H1 (cell line): ENCODE data around the gene MYLK4. TPM values are rescaled to one million over a fixed set of nuclear protein-coding genes. Genes with fewer than 3 reads are reported as not detected.

ENCODE experiments used
- CTCF ChIA-PET: fragments of 300-600 bp; sonication (Branson Sonifier 250); formaldehyde crosslinking; loops from one replicate; lab custom pipeline; 2021; ENCODE audit not compliant: partially characterized antibody; lab: Charles Lee
- POLR2A ChIA-PET: fragments of 300-600 bp; sonication (Branson Sonifier 250); formaldehyde crosslinking; loops from one replicate; lab custom pipeline; 2021; ENCODE audit warnings: inconsistent platforms; ENCODE audit not compliant: partially characterized antibody; lab: Charles Lee
- DNase-seq, 2 experiments: peaks; one replicate each; pipeline versions ENCODE4 v3.0.0 to v3.0.0-alpha.2; 2010 to 2022; ENCODE audit warnings: low spot score in 2 of 2, low read depth in 1 of 2, mixed read lengths in 1 of 2
- FAIRE-seq: peaks from 2 replicates; lab custom pipeline; 2011; peaks lifted over from hg19 to GRCh38; lab: Jason Lieb, UNC
- H2AFZ ChIP-seq: 2 replicates; pipeline ENCODE4 v1.8.1; 2012; ENCODE audit warnings: low read length, inconsistent platforms
- H2AK5ac ChIP-seq: 2 replicates; pipeline ENCODE4 v1.6.1; 2013; ENCODE audit warnings: low read depth, low read length
- H2BK120ac ChIP-seq: replicated peaks from 2 replicates; pipeline ENCODE3; 2013; ENCODE audit warnings: low read depth, low read length, inconsistent platforms
- H2BK12ac ChIP-seq: 2 replicates; pipeline ENCODE4 v1.6.1; 2013; ENCODE audit warnings: low read depth, low read length
- H2BK15ac ChIP-seq: 2 replicates; pipeline ENCODE4 v1.6.1; 2013; ENCODE audit warnings: low read length
- H2BK20ac ChIP-seq: 2 replicates; pipeline ENCODE4 v1.6.1; 2013; ENCODE audit warnings: low read length
- H2BK5ac ChIP-seq: 2 replicates; pipeline ENCODE4 v1.6.1; 2013; ENCODE audit warnings: low read depth, low read length
- H3K14ac ChIP-seq: 2 replicates; pipeline ENCODE4 v1.6.1; 2013; ENCODE audit warnings: inconsistent platforms; ENCODE audit not compliant: insufficient read length
- H3K18ac ChIP-seq: 2 replicates; pipeline ENCODE4 v1.6.1; 2013; ENCODE audit warnings: low read length; ENCODE audit errors: extremely low read depth
- H3K23ac ChIP-seq: 2 replicates; pipeline ENCODE4 v1.6.1; 2013; ENCODE audit warnings: inconsistent platforms; ENCODE audit not compliant: insufficient read length
- H3K23me2 ChIP-seq: 2 replicates; pipeline ENCODE4 v1.6.1; 2013; ENCODE audit warnings: low read depth, low read length
- H3K27ac ChIP-seq: 2 replicates; pipeline ENCODE4 v1.6.1; 2011; ENCODE audit warnings: low read depth, low read length, inconsistent platforms
- H3K27me3 ChIP-seq, 4 experiments: replicated peaks in 1 of 4; 1 replicate in 1 of 4; 2 replicates in 3 of 4; pipeline versions ENCODE4 v1.6.1 to v1.8.1; 2011 to 2013; ENCODE audit warnings: low read length in 3 of 4, mild to moderate bottlenecking in 3 of 4, inconsistent platforms in 2 of 4, mixed read lengths in 2 of 4, moderate library complexity in 1 of 4; ENCODE audit not compliant: control insufficient read depth in 3 of 4, insufficient read depth in 3 of 4; ENCODE audit errors: extremely low read depth in 1 of 4
- H3K36me3 ChIP-seq, 4 experiments: 2 replicates each; pipeline versions ENCODE4 v1.6.1 to v1.8.1; 2011 to 2013; ENCODE audit warnings: mild to moderate bottlenecking in 4 of 4, low read length in 3 of 4, moderate library complexity in 2 of 4, control low read depth in 1 of 4, inconsistent platforms in 1 of 4; ENCODE audit not compliant: insufficient read depth in 4 of 4, control insufficient read depth in 2 of 4
- H3K4ac ChIP-seq: replicated peaks from 2 replicates; pipeline ENCODE3; 2013; ENCODE audit warnings: low read length, low read depth, mixed read lengths, inconsistent platforms; ENCODE audit not compliant: insufficient read length
- H3K4me1 ChIP-seq, 4 experiments: replicated peaks in 1 of 4; 1 replicate in 1 of 4; 2 replicates in 3 of 4; pipeline versions ENCODE4 v1.6.1 to v1.8.1; 2011 to 2013; ENCODE audit warnings: low read length in 3 of 4, inconsistent platforms in 2 of 4, mixed read lengths in 1 of 4; ENCODE audit not compliant: insufficient read depth in 4 of 4, control insufficient read depth in 3 of 4
- H3K4me2 ChIP-seq, 2 experiments: 2 replicates each; pipeline versions ENCODE4 v1.6.1 to v1.8.1; 2011 to 2013; ENCODE audit warnings: low read depth in 2 of 2, low read length in 2 of 2, control low read depth in 1 of 2, inconsistent platforms in 1 of 2, mild to moderate bottlenecking in 1 of 2; ENCODE audit not compliant: insufficient read depth in 1 of 2
- H3K4me3 ChIP-seq, 4 experiments: fragments of 200-600, 300-600 bp in 1 of 4; sonication (generic), shearing (Covaris generic), sonication (Bioruptor Twin) in 1 of 4; 2 replicates each; pipeline versions ENCODE4 v1.5.1 to v1.8.1; 2011 to 2016; ENCODE audit warnings: low read length in 4 of 4, low read depth in 3 of 4, control low read depth in 2 of 4, inconsistent platforms in 2 of 4, mild to moderate bottlenecking in 2 of 4, mixed read lengths in 1 of 4, moderate library complexity in 1 of 4; ENCODE audit not compliant: insufficient read depth in 2 of 4; ENCODE audit errors: extremely low read depth in 1 of 4
- H3K56ac ChIP-seq: replicated peaks from 2 replicates; pipeline ENCODE3; 2013; ENCODE audit warnings: low read depth, mild to moderate bottlenecking, mixed read lengths, low read length, inconsistent platforms; ENCODE audit not compliant: insufficient read length
- H3K79me1 ChIP-seq: 2 replicates; pipeline ENCODE4 v1.6.1; 2013; ENCODE audit warnings: low read depth, low read length, control low read depth
- H3K79me2 ChIP-seq, 2 experiments: 2 replicates each; pipeline versions ENCODE4 v1.6.1 to v1.8.1; 2012 to 2013; ENCODE audit warnings: low read length in 2 of 2, mild to moderate bottlenecking in 2 of 2, inconsistent platforms in 1 of 2; ENCODE audit not compliant: insufficient read depth in 2 of 2, control insufficient read depth in 1 of 2
- H3K9ac ChIP-seq, 4 experiments: replicated peaks in 1 of 4; 1 replicate in 1 of 4; 2 replicates in 3 of 4; pipeline versions ENCODE4 v1.6.1 to v1.8.1; 2011 to 2013; ENCODE audit warnings: low read depth in 3 of 4, low read length in 3 of 4, control low read depth in 2 of 4, mild to moderate bottlenecking in 2 of 4, moderate library complexity in 2 of 4, inconsistent platforms in 1 of 4; ENCODE audit errors: extremely low read depth in 1 of 4
- H3K9me3 ChIP-seq, 2 experiments: 2 replicates each; pipeline versions ENCODE4 v1.6.1 to v1.8.1; 2012 to 2013; ENCODE audit warnings: mild to moderate bottlenecking in 2 of 2, moderate library complexity in 2 of 2, control low read depth in 1 of 2, inconsistent platforms in 1 of 2, low read depth in 1 of 2, low read length in 1 of 2, mixed read lengths in 1 of 2; ENCODE audit not compliant: insufficient read depth in 2 of 2
- H4K20me1 ChIP-seq, 2 experiments: replicated peaks in 1 of 2; 2 replicates each; pipeline versions ENCODE3 to v1.8.1; 2011 to 2013; ENCODE audit warnings: inconsistent platforms in 2 of 2, low read length in 2 of 2, mild to moderate bottlenecking in 1 of 2; ENCODE audit not compliant: insufficient read depth in 2 of 2, control insufficient read depth in 1 of 2
- H4K5ac ChIP-seq: 2 replicates; pipeline ENCODE4 v1.6.1; 2013; ENCODE audit warnings: low read length, low read depth, mixed read lengths, inconsistent platforms; ENCODE audit not compliant: insufficient read length
- H4K8ac ChIP-seq: 2 replicates; pipeline ENCODE4 v1.8.0; 2013; ENCODE audit warnings: mild to moderate bottlenecking, moderate library complexity, low read length, inconsistent platforms; ENCODE audit not compliant: insufficient read depth; ENCODE audit errors: extremely low read depth
- H4K91ac ChIP-seq: replicated peaks from 2 replicates; pipeline ENCODE3; 2013; ENCODE audit warnings: low read length, mixed read lengths, inconsistent platforms; ENCODE audit not compliant: insufficient read length
- ATF2 ChIP-seq: IDR thresholded peaks from 2 replicates; pipeline ENCODE4 v1.6.1; 2012; ENCODE audit warnings: low read length, inconsistent platforms
- CBX8 ChIP-seq: fragments of 300-800, 300-1000 bp; sonication (generic); IDR thresholded peaks from 2 replicates; pipeline ENCODE4 v1.7.1; 2016; ENCODE audit warnings: low read depth, low read length, borderline replicate concordance
- FOSL1 ChIP-seq: IDR thresholded peaks from 2 replicates; pipeline ENCODE4 v1.6.1; 2011; ENCODE audit warnings: mild to moderate bottlenecking, low read depth, low read length, moderate library complexity; ENCODE audit not compliant: insufficient read depth
- GABPA ChIP-seq: IDR thresholded peaks from 2 replicates; pipeline ENCODE4 v1.6.1; 2011; ENCODE audit warnings: mild to moderate bottlenecking, low read length, moderate library complexity, borderline replicate concordance; ENCODE audit not compliant: insufficient read depth
- HDAC6 ChIP-seq: IDR thresholded peaks from one replicate; pipeline ENCODE4 v1.7.1; 2012; ENCODE audit warnings: low read depth, mild to moderate bottlenecking, inconsistent platforms, low read length, moderate library complexity
- RAD21 ChIP-seq, 2 experiments: IDR thresholded peaks in 1 of 2; conservative IDR thresholded peaks in 1 of 2; 2 replicates each; pipeline ENCODE4 v1.6.1; 2011; ENCODE audit warnings: low read depth in 2 of 2, low read length in 2 of 2, improper control_type of control experiment in 1 of 2, inconsistent platforms in 1 of 2, mild to moderate bottlenecking in 1 of 2, moderate library complexity in 1 of 2
- RBBP5 ChIP-seq: IDR thresholded peaks from 2 replicates; pipeline ENCODE4 v1.7.1; 2012; ENCODE audit warnings: low read depth, mild to moderate bottlenecking, inconsistent platforms, low read length, moderate library complexity, borderline replicate concordance
- RNF2 ChIP-seq: fragments of 200-900, 300-1000 bp; sonication (generic); IDR thresholded peaks from 2 replicates; pipeline ENCODE4 v1.7.1; 2016; ENCODE audit warnings: borderline replicate concordance, low read depth, mild to moderate bottlenecking, antibody characterized with exemption, low read length; ENCODE audit not compliant: poor library complexity, severe bottlenecking; ENCODE audit errors: missing control alignments
- SP4 ChIP-seq: IDR thresholded peaks from 2 replicates; pipeline ENCODE4 v1.6.1; 2012; ENCODE audit warnings: low read length, inconsistent platforms
- TEAD4 ChIP-seq: IDR thresholded peaks from 2 replicates; pipeline ENCODE4 v1.6.1; 2012; ENCODE audit warnings: low read depth, low read length, inconsistent platforms, mixed read lengths
- ZNF274 ChIP-seq: IDR thresholded peaks from 2 replicates; pipeline ENCODE4 v1.7.0; 2012; ENCODE audit warnings: low read length, borderline replicate concordance; ENCODE audit errors: extremely low read depth
- WGBS, 2 experiments: shearing (Covaris generic) in 1 of 2; methylation state at CpG; one replicate each; pipeline versions ENCODE4 v1.1.6 to v1.1.7; 2013 to 2015; ENCODE audit warnings: low lambda C conversion rate in 2 of 2, mixed read lengths in 2 of 2, inconsistent platforms in 1 of 2, low coverage in 1 of 2, missing lambda C conversion rate in 1 of 2; ENCODE audit not compliant: insufficient replicate concordance in 2 of 2, insufficient coverage in 1 of 2, insufficient read length in 1 of 2; ENCODE audit errors: extremely low coverage in 1 of 2, missing lambda C conversion rate in 1 of 2; 5-methylcytosine and 5-hydroxymethylcytosine counted together
- polyA plus RNA-seq, 7 experiments: library from polyadenylated mRNA; depleted of rRNA in 3 of 7; stranded (reverse) in 5 of 7; unstranded in 2 of 7; fragments of >200 nt in 5 of 7; fragments of 200-250 nt in 2 of 7; gene quantifications; 1 replicate in 5 of 7; 2 replicates in 1 of 7; 4 replicates in 1 of 7; pipeline versions ENCODE4 v1.2.1 to v1.2.3, GENCODE V29; 2011 to 2013; ENCODE audit warnings: missing spikeins in 2 of 7, mixed read lengths in 2 of 7
- total RNA-seq: library from RNA; stranded (reverse); fragmentation: NEBNext Ultra II Directional; extraction: Animal tissue kit (Norgen Biotek cat#: 25700); gene quantifications from 2 replicates; pipeline ENCODE4 v1.2.1, GENCODE V29; 2021

MYLK4 gene
- total and polyA plus RNA-seq, 2 of the 8 experiments (the other 6 are each of a cell fraction or from before 2014, with no cell fraction given), result 0.11 to 0.17 TPM

GRCh38 chr6:2640551-2640950, 110.2 kb downstream of the MYLK4 start:
- Histone ChIP-seq H2BK12ac (no peak overlapping the region), H3K27me3 (peaks cover 0 to 2% (median 0%) of the 10 kb centered on the region in 4 experiments; a peak in 2 of 7 replicates), H4K20me1 (no peaks in the 10 kb centered on the region), H2BK15ac (no peak overlapping the region), H3K23ac (no peak overlapping the region), H4K91ac (no peak overlapping the region), H3K79me2 (no peaks in the 10 kb centered on the region), H2BK20ac (no peak overlapping the region), H4K8ac (no peak overlapping the region), H3K9me3 (no peaks in the 10 kb centered on the region), H2AFZ (no peak overlapping the region), H3K14ac (no peak overlapping the region), H3K27ac (no peak overlapping the region), H3K9ac (no peak overlapping the region), H3K4me3 (no peak overlapping the region; a peak in 1 of 8 replicates), H2AK5ac (no peak overlapping the region), H3K4me2 (0 out of 4 replicates have a peak overlapping the region, but pooled peaks of 1 of the 2 experiments have one; percentile 13), H3K4me1 (peaks cover 2 to 11% (median 4%) of the 10 kb centered on the region in 4 experiments), H4K5ac (no peak overlapping the region), H3K56ac (no peak overlapping the region), H3K79me1 (no peaks in the 10 kb centered on the region), H2BK120ac (no peak overlapping the region), H3K18ac (peak overlapping the region; percentile 38; the same call in 1 of the 2 replicates), H2BK5ac (no peak overlapping the region), H3K23me2 (no peaks in the 10 kb centered on the region), H3K4ac (no peak overlapping the region), H3K36me3 (no peaks in the 10 kb centered on the region)
- ChIA-PET POLR2A (no interaction called here), CTCF (interaction anchor here (1.3 to 1.4 kb wide), 2 partner anchors 44 to 55 kb away, joined by 3 to 4 read pairs; no protein-coding TSS in a partner anchor)
- DNase-seq (peak in 1 of 2 experiments; percentile 42), FAIRE-seq (no peak)
- WGBS, 2 experiments, result 59% methylated on average over 4 of the region's 4 CpGs; no CpG with 5 or more reads in 1 of the 2 experiments
- TF ChIP-seq TEAD4 (no peak), RAD21 (IDR thresholded peaks at IDR 0.05 in 1 of 2, conservative IDR thresholded peaks at IDR 0.05 in 1 of 2; ENCODE audit: low read depth in 2 of 2, low read length in 2 of 2) (no peak), ZNF274 (no peak), CBX8 (no peak), GABPA (no peak), RNF2 (no peak), ATF2 (no peak), FOSL1 (no peak), HDAC6 (no peak), SP4 (no peak), RBBP5 (no peak)
